Neural progenitor cell (in vitro differentiated cells): Measurements from ENCODE around the gene CMTM1. TPM values are rescaled to one million over a fixed set of nuclear protein-coding genes. Genes with fewer than 3 reads are reported as not detected.
"Not testable (repeated sequence)": the region's sequence is repeated elsewhere in the genome, so short reads cannot be mapped to it uniquely, and the experiment has no call there.

Source experiments
- DNase-seq: peaks from one replicate; pipeline ENCODE4 v3.0.0-alpha.2; 2016; ENCODE audit warnings: low spot score
- H2AFZ ChIP-seq: fragments of 200-600 bp; sonication (generic); replicated peaks from 2 replicates; pipeline ENCODE4 v1.6.1; 2016; ENCODE audit warnings: antibody characterized with exemption
- H3F3A ChIP-seq: fragments of 200-600 bp; sonication (generic); 2 replicates; pipeline ENCODE4 v1.6.1; 2016; ENCODE audit warnings: antibody characterized with exemption, low read depth
- H3K27ac ChIP-seq: fragments of 200-600 bp; sonication (generic); 2 replicates; pipeline ENCODE4 v1.5.1; 2016; ENCODE audit warnings: mild to moderate bottlenecking
- H3K27me3 ChIP-seq: fragments of 200-600 bp; sonication (generic); 2 replicates; pipeline ENCODE4 v1.6.1; 2016; ENCODE audit warnings: mild to moderate bottlenecking, moderate library complexity
- H3K36me3 ChIP-seq: fragments of 200-600 bp; sonication (generic); 2 replicates; pipeline ENCODE4 v1.5.1; 2016
- H3K4me1 ChIP-seq: fragments of 200-600 bp; sonication (generic); 2 replicates; pipeline ENCODE4 v1.6.1; 2016; ENCODE audit warnings: mixed run types
- H3K4me2 ChIP-seq: fragments of 200-600 bp; sonication (generic); 2 replicates; pipeline ENCODE4 v1.6.1; 2016
- H3K4me3 ChIP-seq: fragments of 200-600 bp; sonication (generic); 2 replicates; pipeline ENCODE4 v1.5.1; 2016
- H3K79me2 ChIP-seq: fragments of 200-600 bp; sonication (generic); 2 replicates; pipeline ENCODE4 v1.6.1; 2016; ENCODE audit warnings: low read depth
- H3K9ac ChIP-seq: fragments of 200-600 bp; sonication (generic); 2 replicates; pipeline ENCODE4 v1.6.1; 2016
- H3K9me3 ChIP-seq: fragments of 200-600 bp; sonication (generic); 2 replicates; pipeline ENCODE4 v1.5.1; 2016; ENCODE audit warnings: low read depth
- H4K20me1 ChIP-seq: fragments of 200-600 bp; sonication (generic); 2 replicates; pipeline ENCODE4 v1.6.1; 2016; ENCODE audit warnings: low read depth
- H3K27ac Mint-ChIP-seq: 3 replicates; pipeline ENCODE4 v1.8.0; 2021; ENCODE audit warnings: mixed read lengths
- H3K27me3 Mint-ChIP-seq: 2 replicates; pipeline ENCODE4 v1.8.0; 2022; ENCODE audit warnings: low read depth, mild to moderate bottlenecking, inconsistent platforms, moderate library complexity, mixed read lengths; ENCODE audit not compliant: insufficient read depth
- H3K36me3 Mint-ChIP-seq: 3 replicates; pipeline ENCODE4 v1.8.0; 2021; ENCODE audit warnings: mixed read lengths
- H3K4me1 Mint-ChIP-seq: 3 replicates; pipeline ENCODE4 v1.8.0; 2021; ENCODE audit warnings: mixed read lengths
- H3K4me3 Mint-ChIP-seq: 3 replicates; pipeline ENCODE4 v1.8.0; 2021; ENCODE audit warnings: mild to moderate bottlenecking, moderate library complexity, mixed read lengths
- H3K9me3 Mint-ChIP-seq: 3 replicates; pipeline ENCODE4 v1.8.0; 2020; ENCODE audit warnings: mixed read lengths
- EZH2 ChIP-seq: fragments of 200-600 bp; sonication (generic); IDR thresholded peaks from 2 replicates; pipeline ENCODE4 v1.6.1; 2017; ENCODE audit warnings: antibody characterized with exemption, mild to moderate bottlenecking, moderate library complexity
- EZH2phosphoT487 ChIP-seq: fragments of 200-600 bp; sonication (generic); IDR thresholded peaks from 2 replicates; pipeline ENCODE4 v1.6.1; 2017; ENCODE audit warnings: antibody characterized with exemption
- total RNA-seq: library from RNA; depleted of rRNA; stranded (reverse); fragments of >200 nt; gene quantifications from 2 replicates; pipeline ENCODE4 v1.2.3, GENCODE V29; 2015; ENCODE audit warnings: low replicate concordance
- TF ChIP-seq, protein P1 (sequence below): fragments of 200-600 bp; sonication (generic); IDR thresholded peaks from 2 replicates; pipeline ENCODE4 v1.5.1; 2017; ENCODE audit warnings: antibody characterized with exemption, mild to moderate bottlenecking

The CMTM1 gene
- total RNA-seq, 1 donor from 2014 or later = not detected

DNA sequence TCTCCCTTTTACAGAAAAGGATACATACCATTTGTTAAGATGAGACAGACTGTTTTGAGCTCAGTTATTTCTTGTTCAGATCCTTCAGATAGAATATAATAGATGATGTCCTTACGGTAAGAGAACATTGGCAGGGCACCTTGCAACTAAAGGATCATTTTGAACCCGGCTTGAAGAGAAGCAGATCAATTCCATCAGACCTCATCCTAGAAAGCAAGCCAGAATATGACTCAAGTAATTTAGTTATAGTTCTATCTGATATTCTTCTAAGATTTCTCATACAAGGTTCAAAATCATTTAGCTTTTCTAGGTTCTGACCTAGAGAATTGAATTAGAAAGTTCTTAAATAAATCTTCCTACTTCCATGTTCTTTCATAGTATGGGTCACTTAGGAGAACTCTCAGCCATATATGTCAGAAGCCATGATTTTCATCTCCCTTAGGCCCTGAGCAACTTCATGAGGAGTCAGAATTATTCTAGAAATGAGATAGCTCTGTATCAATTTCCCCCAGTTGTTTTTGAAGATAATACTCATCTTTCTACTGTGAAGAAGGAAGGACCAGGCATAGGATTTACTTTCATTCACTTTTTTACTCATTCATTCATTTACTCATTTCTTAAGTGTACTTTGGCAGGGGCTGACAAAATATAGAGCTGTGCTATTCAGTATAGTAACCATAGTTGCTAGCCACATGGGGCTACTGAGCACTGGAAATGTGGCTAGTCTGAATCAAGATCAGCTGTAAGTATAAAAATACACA is 2.5 kb upstream of the CMTM1 start:
- Mint-ChIP-seq H3K27me3 (no peaks in the 10 kb centered on the region), H3K4me3 (no peak overlapping the region), H3K36me3 (peaks cover 13% of the 10 kb centered on the region), H3K9me3 (no peaks in the 10 kb centered on the region), H3K4me1 (no peaks in the 10 kb centered on the region), H3K27ac (no peak overlapping the region)
- no peaks in the 10 kb centered on the region for H3K4me1 ChIP-seq
- no peaks in the 10 kb centered on the region for H3K36me3 ChIP-seq
- no peak overlapping the region for H3K4me2 ChIP-seq
- H3K4me3 ChIP-seq = no peak overlapping the region
- no peaks in the 10 kb centered on the region for H3K9me3 ChIP-seq
- H4K20me1 ChIP-seq = no peaks in the 10 kb centered on the region
- H3K79me2 ChIP-seq = no peaks in the 10 kb centered on the region
- TF ChIP-seq, protein P1, sequence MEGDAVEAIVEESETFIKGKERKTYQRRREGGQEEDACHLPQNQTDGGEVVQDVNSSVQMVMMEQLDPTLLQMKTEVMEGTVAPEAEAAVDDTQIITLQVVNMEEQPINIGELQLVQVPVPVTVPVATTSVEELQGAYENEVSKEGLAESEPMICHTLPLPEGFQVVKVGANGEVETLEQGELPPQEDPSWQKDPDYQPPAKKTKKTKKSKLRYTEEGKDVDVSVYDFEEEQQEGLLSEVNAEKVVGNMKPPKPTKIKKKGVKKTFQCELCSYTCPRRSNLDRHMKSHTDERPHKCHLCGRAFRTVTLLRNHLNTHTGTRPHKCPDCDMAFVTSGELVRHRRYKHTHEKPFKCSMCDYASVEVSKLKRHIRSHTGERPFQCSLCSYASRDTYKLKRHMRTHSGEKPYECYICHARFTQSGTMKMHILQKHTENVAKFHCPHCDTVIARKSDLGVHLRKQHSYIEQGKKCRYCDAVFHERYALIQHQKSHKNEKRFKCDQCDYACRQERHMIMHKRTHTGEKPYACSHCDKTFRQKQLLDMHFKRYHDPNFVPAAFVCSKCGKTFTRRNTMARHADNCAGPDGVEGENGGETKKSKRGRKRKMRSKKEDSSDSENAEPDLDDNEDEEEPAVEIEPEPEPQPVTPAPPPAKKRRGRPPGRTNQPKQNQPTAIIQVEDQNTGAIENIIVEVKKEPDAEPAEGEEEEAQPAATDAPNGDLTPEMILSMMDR = no peak
- no peak for TF ChIP-seq EZH2phosphoT487
- TF ChIP-seq EZH2 = no peak
- no peak overlapping the region for H3K27ac ChIP-seq
- H2AFZ ChIP-seq = no peak overlapping the region
- H3K9ac ChIP-seq = no peak overlapping the region
- DNase-seq = no peak
- no peaks in the 10 kb centered on the region for H3F3A ChIP-seq
- no peaks in the 10 kb centered on the region for H3K27me3 ChIP-seq

DNA sequence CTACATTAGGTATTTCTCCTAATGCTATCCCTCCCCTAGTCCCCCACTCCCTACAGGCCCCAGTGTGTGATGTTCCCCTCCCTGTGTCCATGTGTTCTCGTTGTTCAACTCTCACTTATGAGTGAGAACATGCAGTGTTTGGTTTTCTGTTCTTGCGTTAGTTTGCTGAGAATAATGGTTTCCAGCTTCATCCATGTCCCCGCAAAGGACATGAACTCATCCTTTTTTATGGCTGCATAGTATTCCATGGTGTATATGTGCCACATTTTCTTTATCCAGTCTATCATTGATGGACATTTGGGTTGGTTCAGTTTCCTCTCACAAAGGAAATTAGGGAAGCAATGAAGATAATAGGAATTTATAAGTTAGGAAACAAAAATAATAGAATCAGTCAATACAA is 1.0 kb downstream of the CMTM1 start:
- H4K20me1 ChIP-seq, H3K27ac ChIP-seq, H3K4me2 ChIP-seq, H3K27ac Mint-ChIP-seq, H3K27me3 Mint-ChIP-seq, H3K9me3 Mint-ChIP-seq, H3K27me3 ChIP-seq, H3K4me1 Mint-ChIP-seq, H3F3A ChIP-seq, H3K4me1 ChIP-seq, H3K79me2 ChIP-seq, DNase-seq, H3K9me3 ChIP-seq, H2AFZ ChIP-seq, H3K4me3 ChIP-seq, H3K36me3 Mint-ChIP-seq, H3K4me3 Mint-ChIP-seq, H3K36me3 ChIP-seq, H3K9ac ChIP-seq: not testable (repeated sequence)

DNA sequence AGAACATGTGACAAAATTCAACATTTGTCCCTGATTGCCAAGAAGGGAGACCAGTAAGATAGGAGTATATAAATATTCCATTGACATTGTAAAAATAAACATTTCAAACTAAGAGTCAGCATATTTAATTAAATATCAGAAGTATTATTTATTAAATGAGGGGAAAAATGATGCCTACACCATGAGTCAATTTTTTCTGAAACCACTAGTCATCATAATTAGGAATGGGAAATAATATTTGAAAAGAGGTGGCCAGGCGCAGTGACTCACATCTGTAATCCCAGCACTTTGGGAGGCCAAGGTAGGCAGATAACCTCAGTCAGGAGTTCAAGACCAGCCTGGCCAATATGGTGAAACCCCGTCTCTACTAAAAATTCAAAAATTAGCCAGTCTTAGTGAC is 2.1 kb downstream of the CMTM1 start:
- H3K4me1 ChIP-seq = no peaks in the 10 kb centered on the region
- no peak overlapping the region for H3K4me2 ChIP-seq
- Mint-ChIP-seq H3K36me3 (peaks cover 5% of the 10 kb centered on the region), H3K9me3 (no peaks in the 10 kb centered on the region), H3K27ac (no peak overlapping the region), H3K4me1 (no peaks in the 10 kb centered on the region), H3K4me3 (no peak overlapping the region), H3K27me3 (peaks cover 3% of the 10 kb centered on the region)
- no peak overlapping the region for H2AFZ ChIP-seq
- no peak for TF ChIP-seq EZH2
- TF ChIP-seq, protein P1 = no peak
- no peak for TF ChIP-seq EZH2phosphoT487
- H3K36me3 ChIP-seq = no peaks in the 10 kb centered on the region
- no peaks in the 10 kb centered on the region for H3K79me2 ChIP-seq
- no peak for DNase-seq
- H3K27me3 ChIP-seq = no peaks in the 10 kb centered on the region
- no peak overlapping the region for H3K27ac ChIP-seq
- H3F3A ChIP-seq = no peaks in the 10 kb centered on the region
- H3K9me3 ChIP-seq = no peaks in the 10 kb centered on the region
- no peak overlapping the region for H3K4me3 ChIP-seq
- H3K9ac ChIP-seq = no peak overlapping the region
- no peaks in the 10 kb centered on the region for H4K20me1 ChIP-seq

DNA sequence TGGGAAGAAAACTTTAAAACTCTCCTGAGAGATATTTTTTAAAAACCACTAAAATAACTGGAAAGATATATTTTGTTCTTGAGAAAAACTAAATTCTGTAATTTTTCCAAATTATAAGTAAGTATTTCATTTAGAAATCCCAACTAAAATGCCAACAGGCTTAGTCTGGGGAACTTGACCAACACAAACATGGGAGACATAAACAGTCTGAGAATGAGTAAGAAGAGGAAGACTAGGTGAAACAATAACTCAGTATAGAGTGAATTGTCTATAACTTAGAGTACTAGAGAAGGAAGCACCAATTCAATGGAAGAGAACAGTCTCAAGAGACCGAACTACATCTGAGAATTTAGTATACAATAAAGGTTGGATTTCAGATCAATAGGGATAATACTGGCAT is 2.9 kb downstream of the CMTM1 start:
- H3F3A ChIP-seq = peaks cover 2% of the 10 kb centered on the region
- H3K27ac Mint-ChIP-seq = no peak overlapping the region
- H3K9me3 ChIP-seq = no peaks in the 10 kb centered on the region
- no peak for DNase-seq
- H3K27ac ChIP-seq = no peak overlapping the region
- no peaks in the 10 kb centered on the region for H3K79me2 ChIP-seq
- no peaks in the 10 kb centered on the region for H4K20me1 ChIP-seq
- H3K4me1 ChIP-seq = no peaks in the 10 kb centered on the region
- peaks cover 5% of the 10 kb centered on the region for H3K36me3 Mint-ChIP-seq
- H3K4me1 Mint-ChIP-seq = no peaks in the 10 kb centered on the region
- TF ChIP-seq, protein P1 = no peak
- TF ChIP-seq EZH2phosphoT487 (no peak), EZH2 (no peak)
- peaks cover 3% of the 10 kb centered on the region for H3K27me3 Mint-ChIP-seq
- H3K9ac ChIP-seq = no peak overlapping the region
- no peak overlapping the region for H3K4me2 ChIP-seq
- no peaks in the 10 kb centered on the region for H3K27me3 ChIP-seq
- H2AFZ ChIP-seq = no peak overlapping the region
- H3K4me3 ChIP-seq = no peak overlapping the region
- H3K36me3 ChIP-seq = no peaks in the 10 kb centered on the region
- H3K4me3 Mint-ChIP-seq = no peak overlapping the region
- no peaks in the 10 kb centered on the region for H3K9me3 Mint-ChIP-seq
